AG10803 (cell line): ENCODE data around the gene CHD2.

ENCODE experiments used
- DNase-seq: peaks from one replicate; pipeline ENCODE4 v3.0.0; 2010; ENCODE audit warnings: low read depth
- H3K4me3 ChIP-seq: 2 replicates; pipeline ENCODE4 v1.5.1; 2011; ENCODE audit warnings: mild to moderate bottlenecking, low read length, control low read depth
- TF ChIP-seq, protein P1 (sequence below): conservative IDR thresholded peaks from 2 replicates; pipeline ENCODE4 v1.5.1; 2011; ENCODE audit warnings: mild to moderate bottlenecking, low read length, control low read depth, inconsistent platforms

CHD2 gene

DNA sequence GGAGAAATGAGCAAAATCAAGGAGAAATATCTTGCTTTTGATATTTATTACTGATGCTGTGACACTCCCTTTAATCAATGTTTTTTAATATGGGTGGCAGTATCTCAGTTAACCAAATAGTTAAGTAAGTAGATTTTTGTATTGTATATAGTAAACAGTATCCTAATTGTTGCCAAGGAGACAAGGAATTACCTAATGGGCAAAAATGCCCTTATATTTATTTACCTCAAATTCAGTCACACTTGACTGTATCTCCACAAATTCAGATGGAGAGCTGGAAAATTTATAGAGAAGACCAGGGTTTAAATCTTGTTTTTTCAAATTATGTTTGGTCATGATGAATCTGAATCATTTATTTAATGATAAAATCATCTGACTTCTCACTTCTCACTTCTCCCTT lies 3.6 kb upstream of the CHD2 start:
- no peak for DNase-seq
- TF ChIP-seq, protein P1, sequence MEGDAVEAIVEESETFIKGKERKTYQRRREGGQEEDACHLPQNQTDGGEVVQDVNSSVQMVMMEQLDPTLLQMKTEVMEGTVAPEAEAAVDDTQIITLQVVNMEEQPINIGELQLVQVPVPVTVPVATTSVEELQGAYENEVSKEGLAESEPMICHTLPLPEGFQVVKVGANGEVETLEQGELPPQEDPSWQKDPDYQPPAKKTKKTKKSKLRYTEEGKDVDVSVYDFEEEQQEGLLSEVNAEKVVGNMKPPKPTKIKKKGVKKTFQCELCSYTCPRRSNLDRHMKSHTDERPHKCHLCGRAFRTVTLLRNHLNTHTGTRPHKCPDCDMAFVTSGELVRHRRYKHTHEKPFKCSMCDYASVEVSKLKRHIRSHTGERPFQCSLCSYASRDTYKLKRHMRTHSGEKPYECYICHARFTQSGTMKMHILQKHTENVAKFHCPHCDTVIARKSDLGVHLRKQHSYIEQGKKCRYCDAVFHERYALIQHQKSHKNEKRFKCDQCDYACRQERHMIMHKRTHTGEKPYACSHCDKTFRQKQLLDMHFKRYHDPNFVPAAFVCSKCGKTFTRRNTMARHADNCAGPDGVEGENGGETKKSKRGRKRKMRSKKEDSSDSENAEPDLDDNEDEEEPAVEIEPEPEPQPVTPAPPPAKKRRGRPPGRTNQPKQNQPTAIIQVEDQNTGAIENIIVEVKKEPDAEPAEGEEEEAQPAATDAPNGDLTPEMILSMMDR, result no peak
- no peak overlapping the region for H3K4me3 ChIP-seq

DNA sequence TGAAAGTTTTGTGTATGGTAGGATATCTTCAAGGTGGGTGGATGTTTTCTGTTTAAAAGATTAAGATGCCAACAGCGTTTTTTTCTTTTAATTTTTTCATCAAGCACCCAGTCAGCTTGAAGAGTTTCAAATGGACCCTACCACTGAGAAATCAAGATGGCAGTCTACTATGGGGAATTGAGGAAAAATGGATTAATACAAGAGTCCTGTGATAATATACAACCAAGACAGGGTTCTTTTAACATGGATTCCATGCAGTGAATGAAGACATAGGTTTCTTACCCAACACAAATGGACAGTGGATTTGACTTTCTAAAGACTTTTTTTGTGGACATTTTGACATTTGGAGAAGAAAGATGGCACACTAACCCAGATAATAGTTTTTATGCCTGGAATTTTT lies 2.5 kb upstream of the CHD2 start:
- TF ChIP-seq, protein P1, result no peak
- DNase-seq, result no peak
- no peak overlapping the region for H3K4me3 ChIP-seq

DNA sequence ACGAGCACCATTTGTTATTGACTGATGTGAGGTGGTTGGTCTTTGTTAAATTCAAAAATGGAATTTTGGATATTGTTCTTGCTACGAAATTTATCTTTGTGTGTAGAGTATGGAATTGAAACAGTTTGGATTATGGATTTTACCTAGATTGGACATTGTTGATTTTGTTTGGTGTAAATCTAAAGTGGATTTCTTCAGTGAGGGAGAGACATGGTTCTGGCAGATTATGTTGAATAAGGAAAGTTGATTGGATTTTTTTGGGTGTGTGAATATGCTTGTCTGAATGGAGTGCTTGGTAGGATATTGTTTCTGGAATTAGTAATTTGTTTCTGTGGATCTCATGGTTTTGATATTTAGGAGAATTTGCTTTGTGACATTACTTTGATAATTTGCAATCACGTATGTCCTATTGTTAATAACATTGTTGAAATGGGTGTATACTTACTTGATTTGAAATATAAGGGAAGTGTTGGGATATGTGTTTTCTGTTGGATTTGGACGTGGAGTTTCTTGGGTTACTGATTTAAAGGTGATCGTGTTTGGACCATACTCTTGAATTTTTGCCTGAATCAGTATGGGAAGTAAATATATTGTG lies 1.0 kb upstream of the CHD2 start:
- TF ChIP-seq, protein P1, result no peak
- no peak for DNase-seq
- H3K4me3 ChIP-seq, result no peak overlapping the region

DNA sequence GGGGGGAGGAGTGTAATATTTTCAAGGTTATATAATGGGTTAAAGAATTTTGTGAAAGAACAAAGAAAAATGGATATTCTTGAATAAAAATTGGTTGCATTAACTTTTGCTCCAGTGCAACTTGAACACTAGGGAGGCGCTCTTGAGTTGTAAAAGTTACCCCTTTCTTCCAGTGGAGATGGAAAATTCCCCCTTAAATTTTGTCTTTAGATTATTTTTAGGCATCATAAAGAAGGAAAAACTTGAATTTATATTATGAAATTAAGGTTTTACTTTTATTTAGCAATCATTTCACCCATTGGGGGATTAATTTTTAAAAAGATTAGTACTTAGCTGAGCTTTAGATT lies 550 bp upstream of the CHD2 start:
- DNase-seq, result no peak
- TF ChIP-seq, protein P1, result peak; percentile 29
- H3K4me3 ChIP-seq, result no peak overlapping the region

DNA sequence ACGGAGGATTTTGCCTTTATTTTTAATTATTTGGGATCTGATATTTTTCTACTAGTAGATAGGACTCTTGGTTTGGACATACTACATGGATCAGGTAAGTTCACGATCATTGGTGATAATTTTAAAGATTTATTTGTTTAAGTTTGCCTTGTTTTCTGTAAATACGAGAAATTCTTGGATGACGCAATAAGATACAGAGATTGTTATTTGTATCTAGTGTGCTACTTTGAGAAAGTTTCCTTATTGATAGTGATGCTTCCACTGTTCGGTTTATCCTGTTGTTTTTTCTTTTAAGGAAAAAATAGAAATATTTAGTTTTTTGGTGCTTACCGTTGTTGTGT lies 577 bp downstream of the CHD2 start:
- peak overlapping the region; percentile 72 for H3K4me3 ChIP-seq
- TF ChIP-seq, protein P1, result no peak

DNA sequence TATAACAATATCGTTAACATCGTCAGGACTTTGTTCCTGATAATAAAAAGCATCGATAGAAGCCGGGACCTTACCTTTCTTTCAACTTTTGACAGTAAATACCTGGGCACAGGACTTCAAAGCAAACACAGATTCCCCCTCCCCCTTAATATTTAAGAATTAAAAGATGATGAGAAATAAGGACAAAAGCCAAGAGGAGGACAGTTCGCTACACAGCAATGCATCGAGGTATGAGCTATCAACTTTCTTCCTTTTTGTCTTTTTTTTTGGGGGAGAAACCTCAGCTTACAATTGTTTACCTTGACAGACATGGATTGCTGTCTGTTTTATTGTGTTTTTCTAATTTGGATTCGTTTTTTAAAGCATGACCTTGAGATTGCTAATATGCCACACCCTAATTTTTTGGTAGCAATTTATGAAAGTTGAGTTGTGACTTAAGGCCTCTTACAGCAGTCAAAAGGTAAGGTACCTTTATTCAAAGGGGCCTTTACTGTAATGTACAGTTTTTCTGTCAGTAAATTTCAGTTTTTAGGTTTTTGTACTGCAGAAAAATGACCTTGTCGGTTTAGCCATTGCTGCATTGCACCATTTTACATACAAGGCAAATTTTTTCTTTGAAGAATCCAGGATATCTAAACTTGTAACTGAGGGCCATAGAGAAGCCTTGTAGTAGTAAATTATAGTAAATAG lies 1.1 kb downstream of the CHD2 start:
- DNase-seq, result no peak
- H3K4me3 ChIP-seq, result peak overlapping the region; percentile 72
- TF ChIP-seq, protein P1, result no peak

More for the DNA sequence above, 577 bp downstream of the CHD2 start:
- DNase-seq, result no peak

DNA sequence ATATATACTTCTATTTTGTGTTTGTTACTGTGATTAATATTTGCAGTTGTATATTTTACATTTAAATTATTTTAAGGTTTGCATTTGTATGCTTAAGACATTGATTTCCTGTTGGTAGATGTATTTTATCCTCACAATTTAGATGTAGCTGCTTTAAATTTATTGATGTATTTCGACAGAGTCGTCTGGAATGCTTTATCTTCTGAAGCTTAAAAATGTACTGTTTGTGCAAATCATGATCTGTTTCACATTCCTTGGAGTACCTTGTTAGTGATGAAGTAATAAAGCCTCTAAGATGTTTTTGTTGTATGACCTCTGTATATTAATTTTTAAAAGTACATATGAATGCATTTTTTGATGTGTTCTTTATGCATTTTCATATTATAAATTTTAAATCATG lies 1.9 kb downstream of the CHD2 start:
- peak; percentile 62 for DNase-seq
- TF ChIP-seq, protein P1, result no peak
- H3K4me3 ChIP-seq, result peak overlapping the region; percentile 72
